Measurements from ENCODE around the gene TRAF7. TPM values are rescaled to one million over a fixed set of nuclear protein-coding genes. Genes with fewer than 3 reads are reported as not detected.
A peak's percentile ranks its signal among the peaks of the same experiment; 100 is the strongest.

The TRAF7 gene
- total RNA-seq, 1 experiment from 2014 or later: 160 TPM

- ChIA-PET RAD21 (ENCODE audit: low non-redundant PET in 1 of 2, low total read pairs in 2 of 2, uncharacterized antibody in 2 of 2, unreplicated experiment in 2 of 2) (interaction anchor here in 1 of 2 experiments (1.4 kb wide), 1 partner anchor 125 kb away, joined by 3 read pairs; no protein-coding TSS in a partner anchor), CTCF (interaction anchor here (2.3 kb wide), 1 partner anchor 125 kb away, joined by 8 read pairs; no protein-coding TSS in a partner anchor), POLR2A (interaction anchor here (1.9 kb wide), 1 partner anchor 183 kb away, joined by 7 read pairs; the partner anchor contains the start of gene RPS2)
- no peak for DNase-seq (ENCODE audit: low read depth, low spot score)
- H4K20me1 ChIP-seq (ENCODE audit: insufficient read depth): no peaks in the 10 kb centered on the region; the same call in 1 of the 2 replicates
- TF ChIP-seq ELF1 (IDR thresholded peaks at IDR 0.05; ENCODE audit: borderline replicate concordance, low read depth) (no peak), POLR2AphosphoS5 (IDR thresholded peaks at IDR 0.05; ENCODE audit: low read depth, low read length) (no peak), JUND (IDR thresholded peaks at IDR 0.05) (no peak), ZNF274 (IDR thresholded peaks at IDR 0.05; ENCODE audit: low read depth, low read length) (no peak), ATF3 (IDR thresholded peaks at IDR 0.05) (no peak), EZH2 (IDR thresholded peaks at IDR 0.05) (no peak), FOSL1 (IDR thresholded peaks at IDR 0.05; ENCODE audit: low read depth) (no peak), REST (IDR thresholded peaks at IDR 0.05; ENCODE audit: low read depth) (no peak), SIN3A (IDR thresholded peaks at IDR 0.05; ENCODE audit: low read depth) (no peak), CBX3 (IDR thresholded peaks at IDR 0.05; ENCODE audit: low read depth) (no peak), CEBPB (IDR thresholded peaks at IDR 0.05; ENCODE audit: low read depth) (no peak), SP1 (IDR thresholded peaks at IDR 0.05; ENCODE audit: low read depth) (no peak), EZH2phosphoT487 (IDR thresholded peaks at IDR 0.05; ENCODE audit: borderline replicate concordance) (no peak)
- TF ChIP-seq, protein P1, sequence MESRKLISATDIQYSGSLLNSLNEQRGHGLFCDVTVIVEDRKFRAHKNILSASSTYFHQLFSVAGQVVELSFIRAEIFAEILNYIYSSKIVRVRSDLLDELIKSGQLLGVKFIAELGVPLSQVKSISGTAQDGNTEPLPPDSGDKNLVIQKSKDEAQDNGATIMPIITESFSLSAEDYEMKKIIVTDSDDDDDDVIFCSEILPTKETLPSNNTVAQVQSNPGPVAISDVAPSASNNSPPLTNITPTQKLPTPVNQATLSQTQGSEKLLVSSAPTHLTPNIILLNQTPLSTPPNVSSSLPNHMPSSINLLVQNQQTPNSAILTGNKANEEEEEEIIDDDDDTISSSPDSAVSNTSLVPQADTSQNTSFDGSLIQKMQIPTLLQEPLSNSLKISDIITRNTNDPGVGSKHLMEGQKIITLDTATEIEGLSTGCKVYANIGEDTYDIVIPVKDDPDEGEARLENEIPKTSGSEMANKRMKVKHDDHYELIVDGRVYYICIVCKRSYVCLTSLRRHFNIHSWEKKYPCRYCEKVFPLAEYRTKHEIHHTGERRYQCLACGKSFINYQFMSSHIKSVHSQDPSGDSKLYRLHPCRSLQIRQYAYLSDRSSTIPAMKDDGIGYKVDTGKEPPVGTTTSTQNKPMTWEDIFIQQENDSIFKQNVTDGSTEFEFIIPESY (IDR thresholded peaks at IDR 0.05; ENCODE audit: extremely low read depth, insufficient replicate concordance, low read length): no peak
- TF ChIP-seq, protein P2, sequence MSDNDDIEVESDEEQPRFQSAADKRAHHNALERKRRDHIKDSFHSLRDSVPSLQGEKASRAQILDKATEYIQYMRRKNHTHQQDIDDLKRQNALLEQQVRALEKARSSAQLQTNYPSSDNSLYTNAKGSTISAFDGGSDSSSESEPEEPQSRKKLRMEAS (IDR thresholded peaks at IDR 0.05): no peak
- H3K27ac ChIP-seq (ENCODE audit: low read depth, low read length): peak overlapping the region; percentile 84; the same call in 1 of the 2 replicates
- H3K9ac ChIP-seq (ENCODE audit: low read length): peak overlapping the region; percentile 49; the same call in 1 of the 2 replicates
- intact Hi-C loops (cut with micrococcal nuclease): no loop called here
- H2AFZ ChIP-seq (ENCODE audit: low read depth, low read length, poor library complexity, severe bottlenecking): no peak overlapping the region
- peaks cover 40 to 57% of the 10 kb centered on the region in 2 experiments for H3K4me1 ChIP-seq (ENCODE audit: control insufficient read depth in 1 of 2, insufficient read depth in 2 of 2, low read length in 2 of 2)
- no peaks in the 10 kb centered on the region for H3K9me3 ChIP-seq (ENCODE audit: control insufficient read depth in 1 of 2, insufficient read depth in 1 of 2, low read depth in 1 of 2, low read length in 2 of 2)
- no peak for ATAC-seq
- H3K27me3 ChIP-seq (ENCODE audit: insufficient read depth, low read length): no peaks in the 10 kb centered on the region
- peaks cover 15% of the 10 kb centered on the region for H3K79me2 ChIP-seq (ENCODE audit: insufficient read depth, low read length)
- no peaks in the 10 kb centered on the region; a peak in 1 of 4 replicates for H3K36me3 ChIP-seq (ENCODE audit: control insufficient read depth in 1 of 2, insufficient read depth in 2 of 2, low read length in 2 of 2)
- BruUV-seq (replicated peaks): no TSS peak
- H3K9me2 ChIP-seq (ENCODE audit: insufficient read depth): no peaks in the 10 kb centered on the region
- peak overlapping the region; percentile 99; the same call in 1 of the 2 replicates for H3K4me2 ChIP-seq (ENCODE audit: low read length)
- H3K4me3 ChIP-seq (replicated peaks in 1 of 2; ENCODE audit: low read depth in 1 of 2, low read length in 2 of 2): no peak overlapping the region
These were observed 8.2 kb upstream of the TRAF7 start for GRCh38 chr16:2147378-2147777.
